Measurements from ENCODE around the gene AQP12A. TPM values are rescaled to one million over a fixed set of nuclear protein-coding genes. Genes with fewer than 3 reads are reported as not detected.

The AQP12A gene

Small RNA genes within 50 kb of the gene (small RNA-seq; reads per million reads assigned to genes)
- not detected for gene AC011298.3 (ENCODE audit: insufficient read depth)
